RPMI7951 (cell line): ENCODE results near the gene SEMA3E. TPM values are rescaled to one million over a fixed set of nuclear protein-coding genes. Genes with fewer than 3 reads are reported as not detected.
"Not testable (repeated sequence)": the region's sequence is repeated elsewhere in the genome, so short reads cannot be mapped to it uniquely, and the experiment has no call there.

Source experiments
- DNase-seq: peaks from one replicate; pipeline ENCODE4 v3.0.0-alpha.2; 2012; ENCODE audit warnings: low read depth
- total RNA-seq: library from RNA; depleted of rRNA; stranded (reverse); fragments of >200 nt; shearing (Covaris generic); gene quantifications from 2 replicates; pipeline ENCODE4 v1.2.3, GENCODE V29; 2014

SEMA3E gene
- total RNA-seq, 1 experiment from 2014 or later = under 0.01 TPM

- no peak for DNase-seq
Measured at GRCh38 chr7:83486957-83487356, 162.0 kb downstream of the SEMA3E start.

- no peak for DNase-seq
Measured at GRCh38 chr7:83486536-83486935, 162.4 kb downstream of the SEMA3E start.

- DNase-seq = no peak
Measured at GRCh38 chr7:83484826-83485225, 164.1 kb downstream of the SEMA3E start.

GRCh38 chr7:83484266-83484665 is 164.7 kb downstream of the SEMA3E start:
- DNase-seq = no peak

- no peak for DNase-seq
Measured at GRCh38 chr7:83478616-83479015, 170.3 kb downstream of the SEMA3E start.

GRCh38 chr7:83476511-83477050 is 172.4 kb downstream of the SEMA3E start:
- no peak for DNase-seq

- no peak for DNase-seq
Measured at GRCh38 chr7:83475420-83475819, 173.5 kb downstream of the SEMA3E start.

GRCh38 chr7:83472376-83472775 is 176.6 kb downstream of the SEMA3E start:
- DNase-seq = no peak

GRCh38 chr7:83469491-83469890 is 179.4 kb downstream of the SEMA3E start:
- DNase-seq = no peak

GRCh38 chr7:83469076-83469475 is 179.9 kb downstream of the SEMA3E start:
- peak; percentile 50 for DNase-seq

GRCh38 chr7:83468251-83468739 is 180.6 kb downstream of the SEMA3E start:
- peak; percentile 98 for DNase-seq

- no peak for DNase-seq
Measured at GRCh38 chr7:83467493-83467892, 181.4 kb downstream of the SEMA3E start.

GRCh38 chr7:83466956-83467355 is 182.0 kb downstream of the SEMA3E start:
- no peak for DNase-seq

GRCh38 chr7:83466187-83466923 is 182.6 kb downstream of the SEMA3E start:
- DNase-seq = no peak

- DNase-seq = no peak
Measured at GRCh38 chr7:83465643-83466042, 183.3 kb downstream of the SEMA3E start.

GRCh38 chr7:83461820-83462219 is 187.1 kb downstream of the SEMA3E start:
- not testable (repeated sequence) for DNase-seq

- not testable (repeated sequence) for DNase-seq
Measured at GRCh38 chr7:83459930-83460653, 188.8 kb downstream of the SEMA3E start.

- DNase-seq = not testable (repeated sequence)
Measured at GRCh38 chr7:83459101-83459929, 189.6 kb downstream of the SEMA3E start.

GRCh38 chr7:83457022-83457892 is 191.7 kb downstream of the SEMA3E start:
- DNase-seq = no peak

- no peak for DNase-seq
Measured at GRCh38 chr7:83456413-83456812, 192.5 kb downstream of the SEMA3E start.

GRCh38 chr7:83455612-83456011 is 193.3 kb downstream of the SEMA3E start:
- DNase-seq = no peak
